HG03159 (cell line): ENCODE results near the gene KRT74.

Experiments used
- ATAC-seq: cut with Tn5 transposase; IDR thresholded peaks from one replicate; pipeline ENCODE4 v1.9.1; 2021; ENCODE audit warnings: mild to moderate bottlenecking, moderate library complexity; ENCODE audit not compliant: unreplicated experiment

The KRT74 gene

DNA sequence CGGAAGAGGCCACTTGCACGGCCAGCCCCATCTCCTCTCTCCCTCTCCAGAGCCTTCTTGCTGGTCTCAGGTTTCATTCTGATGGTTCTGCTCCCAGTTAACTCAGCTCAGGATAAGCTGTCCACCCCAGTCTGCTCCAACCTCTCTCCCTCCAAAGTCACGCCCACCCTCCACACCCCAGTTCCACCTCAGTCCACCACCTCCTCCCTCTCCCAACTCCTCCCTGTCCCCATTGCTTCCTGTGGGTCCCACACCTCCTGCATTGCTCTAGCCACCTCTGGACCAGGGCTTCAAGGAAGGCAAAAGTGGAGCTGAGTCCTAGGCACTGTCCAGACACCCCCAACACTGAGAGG, 33.8 kb downstream of the KRT74 start:
- no peak for ATAC-seq

DNA sequence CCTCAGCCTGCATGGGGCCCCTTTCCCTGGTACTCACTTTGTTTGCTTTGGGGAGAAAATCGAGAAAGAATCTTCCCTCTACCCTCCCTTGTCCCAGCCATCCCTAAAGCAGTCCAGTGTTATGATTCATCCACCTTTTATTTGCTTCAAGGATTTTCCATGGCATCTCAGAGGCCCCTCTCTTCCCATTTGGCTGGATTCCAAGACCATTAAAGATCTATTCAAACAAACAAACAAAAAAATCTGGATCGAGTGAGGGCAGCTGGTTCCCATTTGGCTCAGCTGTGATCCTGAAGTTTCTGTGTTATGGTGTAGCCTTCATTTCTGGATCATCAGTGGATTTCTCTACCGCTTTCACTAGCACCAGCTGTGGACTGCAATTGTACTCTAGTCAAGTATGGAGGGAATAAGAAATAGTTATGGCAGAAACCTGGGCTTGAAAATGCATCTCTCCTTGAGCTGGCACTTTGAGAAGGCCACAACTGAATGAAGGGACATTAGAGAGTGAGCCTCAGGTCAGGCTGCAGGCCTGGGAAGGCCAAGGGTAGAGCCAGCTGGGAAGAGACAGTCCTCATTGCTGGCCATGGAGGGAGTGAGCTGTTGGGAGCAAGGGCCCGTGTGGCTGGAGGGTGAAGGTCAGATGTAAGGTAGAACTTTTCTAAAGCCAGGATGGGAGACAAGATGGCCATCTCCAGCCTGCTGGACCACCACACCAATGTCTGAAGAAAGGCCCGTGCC, 34.4 kb downstream of the KRT74 start:
- ATAC-seq, result no peak

DNA sequence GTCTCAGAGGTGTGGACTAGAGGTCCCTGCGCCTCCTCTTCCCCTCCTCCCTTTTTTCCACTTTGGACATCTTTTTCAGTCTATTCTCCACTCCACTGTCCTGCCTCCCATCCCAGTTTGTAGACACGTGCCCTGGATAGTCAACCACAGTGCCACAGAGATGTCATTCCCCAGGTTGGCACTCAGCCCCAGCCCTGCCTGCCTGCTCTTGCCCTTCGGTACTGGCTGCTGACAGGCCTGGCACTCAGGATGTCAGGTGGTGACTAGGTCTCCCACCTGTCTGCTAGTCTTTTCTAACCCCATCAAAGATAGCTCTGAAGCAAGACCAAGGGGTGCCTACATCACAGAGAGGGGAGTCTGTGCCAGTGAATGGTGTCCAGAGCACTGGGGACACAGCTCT, 36.5 kb downstream of the KRT74 start:
- ATAC-seq, result no peak

DNA sequence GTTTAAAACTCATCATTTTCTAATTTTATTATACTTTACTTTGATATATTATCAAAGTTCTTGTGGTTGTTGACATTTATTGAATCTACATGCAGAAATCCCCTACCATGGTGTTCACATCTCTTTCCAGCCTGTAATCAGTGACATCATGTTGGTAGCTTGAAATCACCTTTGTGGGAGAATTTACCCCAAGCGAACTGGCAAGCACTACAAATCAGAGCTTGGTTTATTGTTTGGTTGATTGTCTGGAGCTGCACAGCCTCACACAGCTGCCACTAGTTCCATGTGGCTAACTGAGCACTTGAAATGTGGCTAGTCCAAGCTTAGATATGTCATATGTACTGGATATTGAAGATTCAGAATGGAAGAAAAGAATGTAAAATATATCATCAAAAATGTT, 38.1 kb downstream of the KRT74 start:
- ATAC-seq, result no peak

DNA sequence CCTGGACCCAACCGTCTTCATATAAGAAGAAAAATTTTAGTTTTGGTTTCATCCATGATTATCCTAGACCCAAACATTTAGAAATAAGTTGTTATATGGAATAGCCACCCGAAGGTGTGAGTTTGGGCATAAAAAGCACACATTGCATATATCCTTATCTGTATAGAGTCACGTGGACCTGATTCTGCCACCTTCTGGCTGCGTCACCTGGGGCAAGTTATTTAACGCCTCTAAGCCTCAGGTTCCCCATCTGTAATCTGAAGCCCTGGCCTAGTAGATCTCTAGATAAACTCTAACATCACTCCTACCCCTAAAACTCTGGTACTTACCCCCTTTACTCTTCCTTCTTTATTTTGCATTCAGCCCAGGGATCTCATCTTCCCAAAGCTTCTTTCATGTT, 39.2 kb downstream of the KRT74 start:
- ATAC-seq, result no peak

DNA sequence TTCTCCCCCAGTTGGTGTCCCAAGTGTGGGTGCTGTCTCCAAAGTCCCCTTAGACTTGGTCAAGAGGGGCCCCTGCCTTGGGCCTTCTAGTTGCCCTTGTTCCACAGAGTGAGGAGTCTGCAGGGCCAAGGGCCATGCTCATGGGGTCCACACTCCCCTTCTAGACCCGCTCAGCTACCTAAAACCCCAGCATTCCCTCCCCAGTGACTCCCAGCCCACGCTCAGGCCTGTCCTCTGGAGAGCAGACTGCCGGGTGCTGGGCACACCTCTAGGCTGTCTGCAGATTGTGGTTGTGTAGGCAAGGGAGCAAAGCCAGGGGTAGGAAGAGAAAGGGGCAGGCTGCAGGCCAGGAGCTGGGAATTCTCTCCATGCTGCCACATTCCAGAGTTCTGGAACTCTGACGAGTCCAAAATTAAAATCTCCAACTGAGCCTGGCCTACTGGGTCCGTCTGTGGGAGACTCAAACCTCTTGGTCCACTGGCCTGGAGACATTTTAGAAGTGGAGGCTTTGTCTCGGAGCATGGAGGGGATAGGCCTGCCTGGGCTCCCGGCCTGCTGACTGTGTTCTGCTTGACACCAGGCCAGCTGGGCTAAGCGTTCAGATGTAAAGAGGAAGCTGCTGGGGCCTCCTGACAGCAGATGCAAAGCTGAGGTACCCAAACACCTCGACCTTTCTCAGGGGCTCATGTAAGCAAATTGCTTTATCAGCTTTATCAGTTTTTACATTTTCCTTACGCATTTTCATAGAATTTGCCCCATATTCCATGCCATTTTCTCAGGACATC, 39.8 kb downstream of the KRT74 start:
- no peak for ATAC-seq

DNA sequence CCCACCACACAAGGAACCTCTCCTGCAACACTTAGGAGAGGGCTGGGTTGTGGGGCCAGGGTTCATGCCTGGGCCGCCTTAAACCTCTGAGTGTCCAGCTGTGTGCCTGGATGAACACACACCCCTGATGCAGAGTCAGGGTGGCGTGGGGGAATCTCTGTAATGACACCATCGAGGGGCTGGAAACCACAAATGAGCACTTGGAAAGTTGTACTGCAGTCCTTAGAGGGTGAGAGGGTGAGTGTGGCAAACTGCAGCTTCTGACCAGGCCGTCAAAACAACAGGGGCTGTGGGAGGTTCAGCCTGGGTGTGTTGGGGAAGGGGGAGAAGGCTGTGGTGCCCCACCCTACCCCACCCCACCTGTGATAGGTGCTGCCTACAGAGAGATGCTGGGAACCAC, 41.0 kb downstream of the KRT74 start:
- no peak for ATAC-seq

DNA sequence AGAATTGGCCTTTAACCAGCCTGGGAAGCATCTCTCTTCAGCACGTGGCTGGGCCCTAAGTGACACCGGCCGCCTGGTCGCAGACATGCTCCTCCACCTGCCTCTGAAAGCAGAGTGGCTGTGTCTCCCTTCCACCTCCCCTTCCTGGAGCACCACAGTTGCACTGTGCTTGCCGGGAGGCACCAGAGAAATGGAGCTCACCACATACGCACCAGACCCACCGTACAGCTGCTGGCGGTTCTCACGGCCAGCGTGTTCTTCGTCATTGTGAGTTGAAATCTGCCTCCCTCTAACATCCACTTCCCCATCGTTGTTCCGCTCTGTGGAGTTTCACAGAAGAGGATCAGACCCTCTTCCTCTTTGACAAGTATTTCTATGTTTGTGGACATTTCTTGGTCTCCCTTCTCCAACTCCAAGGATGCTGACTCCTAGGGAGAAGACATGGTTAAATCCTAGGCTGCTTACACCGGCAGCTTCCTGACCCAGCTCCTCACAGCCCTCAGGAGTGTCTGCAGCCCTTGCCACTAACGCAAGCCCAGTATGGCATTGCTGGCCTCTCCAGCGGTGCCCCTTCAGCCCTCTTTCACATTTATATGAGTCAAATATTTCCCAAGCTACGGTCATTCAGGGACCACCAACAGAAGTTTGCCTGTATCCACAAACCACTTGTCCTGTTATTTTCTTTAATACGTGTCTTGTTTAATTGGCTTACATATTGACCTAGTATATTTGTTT, 41.9 kb downstream of the KRT74 start:
- ATAC-seq, result no peak

DNA sequence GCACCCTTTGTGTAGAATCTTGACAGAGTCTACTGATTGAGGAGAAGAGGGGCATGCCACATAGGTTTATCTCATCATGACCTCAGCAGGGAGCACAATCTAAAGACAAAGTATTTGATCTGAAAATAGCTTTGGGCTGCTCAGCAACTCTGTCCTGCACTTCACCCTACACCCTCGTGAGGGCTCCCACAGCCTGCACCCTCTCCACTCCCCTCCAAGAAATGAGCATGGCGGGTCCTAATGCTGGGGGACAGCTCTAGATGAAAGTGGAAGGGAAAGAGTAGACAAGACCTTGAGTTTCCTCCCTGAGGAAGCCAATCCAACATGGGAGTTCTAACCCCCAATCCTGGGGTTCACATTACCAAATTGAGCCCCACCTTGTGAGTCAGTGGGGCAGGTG, 42.7 kb downstream of the KRT74 start:
- ATAC-seq, result no peak

DNA sequence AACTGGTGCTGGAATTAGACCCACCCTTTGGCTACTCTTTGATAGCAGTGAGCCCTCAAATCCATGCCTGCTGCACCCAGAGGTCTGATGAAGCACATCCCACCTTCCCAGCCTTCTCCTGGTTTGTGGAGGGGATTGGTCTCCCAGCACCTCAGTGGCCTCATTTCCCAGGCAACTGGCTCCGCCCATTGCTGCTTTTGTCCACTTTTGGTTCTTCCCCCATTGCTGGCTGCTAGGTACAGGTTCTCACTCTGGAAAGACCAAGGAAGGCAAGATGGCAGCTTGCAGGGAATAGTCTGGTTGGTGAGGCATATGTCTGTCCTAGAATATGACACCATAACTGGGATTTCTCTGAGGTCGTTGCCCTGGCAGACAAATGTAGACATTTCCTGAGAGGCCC, 43.3 kb downstream of the KRT74 start:
- no peak for ATAC-seq

DNA sequence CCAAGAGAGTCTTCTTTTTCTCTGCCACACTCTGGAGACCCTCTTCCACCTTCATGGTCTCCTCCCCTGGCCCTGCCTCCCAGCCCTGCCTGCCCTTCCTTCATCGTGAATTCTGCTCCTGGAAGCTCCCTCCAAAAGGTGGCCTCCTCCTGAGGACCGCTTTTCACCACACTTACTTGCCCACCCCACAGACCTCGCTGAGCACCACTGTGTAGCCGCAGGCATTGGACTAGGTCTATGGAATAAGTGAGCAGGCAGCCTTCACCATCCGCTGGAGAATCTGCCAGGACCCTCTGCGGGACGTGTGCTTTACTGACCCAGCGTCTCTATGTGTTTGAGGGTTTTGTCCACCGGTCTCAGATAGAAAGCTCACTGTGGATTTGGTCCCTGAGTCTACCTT, 43.8 kb downstream of the KRT74 start:
- no peak for ATAC-seq

DNA sequence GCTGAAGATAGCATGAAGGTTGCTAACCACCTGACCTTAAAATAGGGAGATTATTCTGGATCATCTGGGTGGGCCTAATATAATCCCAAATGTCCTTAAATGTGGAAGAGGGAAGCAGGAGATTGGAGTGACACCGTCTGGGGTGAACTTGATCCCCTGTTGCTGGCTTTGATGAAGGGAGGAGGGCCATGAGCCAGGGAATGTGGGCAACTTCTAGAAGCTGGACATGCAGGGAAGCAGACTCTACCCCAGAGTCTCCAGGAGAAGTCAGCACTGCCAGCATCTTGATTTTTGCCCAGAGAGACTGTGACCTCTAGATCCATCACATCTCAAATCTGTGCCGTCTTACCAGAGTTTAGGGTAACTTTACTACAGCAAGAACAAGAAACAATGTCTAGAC, 44.2 kb downstream of the KRT74 start:
- ATAC-seq, result no peak

DNA sequence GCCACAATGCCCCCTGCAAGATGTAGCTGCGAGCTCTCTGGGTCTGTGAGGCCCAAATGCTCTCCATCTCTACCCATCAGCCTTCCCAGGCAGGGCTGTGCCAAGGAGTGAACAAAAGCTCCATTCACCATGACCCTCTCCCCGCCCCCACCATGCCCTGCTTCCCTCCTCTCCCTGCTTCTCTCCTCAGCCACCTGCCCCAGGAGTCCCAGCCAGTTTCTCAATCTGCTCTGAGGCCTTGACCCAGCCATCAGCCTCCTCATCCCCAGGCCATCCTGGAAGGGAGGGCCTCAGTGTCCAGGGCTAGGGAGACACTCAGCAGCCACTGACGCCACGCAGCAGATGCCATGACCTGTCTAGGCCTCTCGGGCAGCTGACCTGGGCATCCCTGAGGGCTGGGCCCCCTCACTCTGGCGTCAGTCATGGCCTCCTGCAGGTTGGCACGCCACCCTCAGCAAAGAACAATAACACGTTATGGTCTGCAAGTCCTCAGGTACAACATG, 45.0 kb downstream of the KRT74 start:
- no peak for ATAC-seq

DNA sequence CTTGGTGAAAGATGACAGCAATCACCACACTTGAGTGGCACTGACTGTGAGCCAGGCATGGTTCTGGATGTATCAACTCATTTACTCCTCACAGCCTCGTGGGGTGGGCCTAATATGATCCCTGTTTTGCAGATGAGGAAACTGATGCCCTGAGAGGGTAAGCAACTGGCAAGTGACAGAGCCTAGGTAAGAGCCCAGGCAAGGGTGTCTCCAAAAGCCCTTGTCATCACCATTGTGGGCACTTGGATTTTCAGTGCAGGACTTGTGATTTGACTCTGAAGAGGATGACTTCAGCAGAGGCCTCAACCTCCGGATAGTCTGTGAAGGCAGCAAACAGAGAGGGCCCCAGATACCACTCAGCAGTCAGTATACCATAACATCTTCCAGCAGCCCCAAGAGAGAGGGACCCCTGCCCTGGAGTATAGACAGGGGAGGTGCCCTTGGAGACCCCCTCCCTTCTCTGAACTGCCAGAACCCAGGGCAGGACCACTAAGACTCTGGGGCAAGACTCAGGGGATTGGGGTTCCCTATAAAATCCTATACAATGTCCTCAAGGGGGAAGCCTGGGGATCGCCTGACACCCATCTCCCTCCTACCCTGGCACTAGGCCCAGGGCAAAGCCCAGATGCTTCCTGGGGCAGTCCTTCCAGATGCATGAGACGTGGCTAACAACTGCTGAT, 46.4 kb downstream of the KRT74 start:
- ATAC-seq, result no peak

DNA sequence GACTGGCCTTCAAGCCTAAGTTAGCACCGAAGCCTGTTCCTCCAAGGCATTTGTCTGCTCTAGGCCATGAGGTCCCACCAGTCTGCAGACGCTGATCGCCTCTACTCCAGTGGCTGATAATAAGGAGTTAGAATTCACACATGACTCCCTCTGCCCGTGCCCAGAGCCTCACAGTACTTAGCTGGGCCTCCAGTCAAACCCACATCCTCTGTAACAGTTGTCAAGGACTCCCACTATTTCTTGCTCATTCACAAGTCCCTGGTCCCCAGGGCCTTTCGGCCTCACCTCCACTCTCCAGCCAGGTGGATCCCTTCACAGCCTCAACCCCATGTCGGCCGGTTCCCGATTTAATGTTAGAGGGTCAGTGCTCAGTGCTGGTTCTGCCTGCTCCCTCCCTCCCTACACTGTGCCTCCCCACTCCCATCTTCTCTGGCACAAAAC, 47.1 kb downstream of the KRT74 start:
- no peak for ATAC-seq

DNA sequence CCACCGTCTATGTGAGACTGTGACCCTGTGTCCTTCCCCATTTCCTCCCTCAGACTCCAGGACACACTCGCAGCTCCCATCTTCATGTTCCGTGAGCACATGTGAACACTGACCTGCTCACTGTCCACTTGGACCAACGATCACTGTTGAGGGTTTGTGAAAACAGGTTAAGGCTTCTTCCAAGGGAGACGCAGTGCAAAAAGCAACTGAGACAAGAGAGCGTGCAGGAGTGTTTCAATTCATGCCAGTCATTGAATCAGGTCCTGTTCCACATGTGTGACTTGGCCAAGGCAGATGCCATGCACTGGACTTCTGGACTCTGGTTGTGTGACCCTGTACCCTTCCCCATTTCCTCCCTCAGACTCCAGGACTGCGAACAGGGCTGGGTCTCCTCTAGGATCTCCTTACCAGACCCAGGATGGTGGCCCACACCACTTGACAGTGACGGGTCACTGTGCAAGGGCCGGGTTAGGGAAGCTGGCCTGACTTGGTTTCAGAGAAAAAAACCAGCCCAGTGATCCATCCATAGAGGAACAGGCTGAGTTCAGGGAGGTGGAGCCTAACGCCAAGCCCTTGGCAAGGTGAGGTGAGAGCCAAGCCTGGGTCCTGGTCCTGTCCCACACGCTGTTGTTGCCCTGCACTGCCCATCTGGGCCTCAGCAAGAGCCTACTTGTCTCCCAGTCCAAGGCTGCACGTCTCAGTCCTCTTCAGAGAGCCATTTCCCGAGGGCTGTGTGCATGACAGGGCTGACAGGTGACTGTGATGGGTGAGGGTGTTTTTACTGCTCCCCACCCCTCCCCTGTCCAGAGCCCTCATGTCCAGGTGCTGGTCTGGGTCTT, 47.8 kb downstream of the KRT74 start:
- no peak for ATAC-seq

DNA sequence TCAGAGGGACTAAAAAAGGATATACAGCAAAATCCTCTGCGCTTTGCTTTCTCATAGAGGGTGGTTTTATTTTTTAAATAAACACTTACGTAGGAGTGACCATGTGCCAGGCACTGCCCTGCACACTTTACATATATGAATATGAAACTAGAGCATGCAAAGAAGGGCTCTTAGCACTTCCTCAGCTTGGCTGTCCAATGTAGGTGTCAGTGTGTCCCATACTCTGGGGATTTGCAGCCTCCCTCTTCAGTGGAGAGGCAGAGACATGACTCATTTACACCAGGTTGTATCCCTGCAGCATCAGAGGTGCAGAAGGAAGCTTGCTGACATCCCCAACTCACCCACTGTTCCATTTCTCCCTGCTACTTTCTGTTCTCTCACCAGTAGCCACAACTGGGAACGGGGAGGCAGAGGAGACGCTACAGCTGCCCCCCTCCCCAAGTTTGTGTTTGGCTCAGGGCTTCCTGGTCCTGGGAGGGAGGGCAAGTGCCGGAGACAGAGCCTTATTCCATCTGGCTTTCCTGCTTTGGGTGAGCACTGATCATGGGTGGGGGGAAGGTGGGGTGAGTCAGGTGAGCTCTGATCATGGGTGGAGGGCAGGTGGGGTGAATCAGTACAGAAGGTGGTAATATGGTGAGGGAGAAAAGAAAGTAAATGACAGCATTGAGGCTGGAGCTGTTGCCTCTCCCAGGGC, 48.6 kb downstream of the KRT74 start:
- ATAC-seq, result no peak

DNA sequence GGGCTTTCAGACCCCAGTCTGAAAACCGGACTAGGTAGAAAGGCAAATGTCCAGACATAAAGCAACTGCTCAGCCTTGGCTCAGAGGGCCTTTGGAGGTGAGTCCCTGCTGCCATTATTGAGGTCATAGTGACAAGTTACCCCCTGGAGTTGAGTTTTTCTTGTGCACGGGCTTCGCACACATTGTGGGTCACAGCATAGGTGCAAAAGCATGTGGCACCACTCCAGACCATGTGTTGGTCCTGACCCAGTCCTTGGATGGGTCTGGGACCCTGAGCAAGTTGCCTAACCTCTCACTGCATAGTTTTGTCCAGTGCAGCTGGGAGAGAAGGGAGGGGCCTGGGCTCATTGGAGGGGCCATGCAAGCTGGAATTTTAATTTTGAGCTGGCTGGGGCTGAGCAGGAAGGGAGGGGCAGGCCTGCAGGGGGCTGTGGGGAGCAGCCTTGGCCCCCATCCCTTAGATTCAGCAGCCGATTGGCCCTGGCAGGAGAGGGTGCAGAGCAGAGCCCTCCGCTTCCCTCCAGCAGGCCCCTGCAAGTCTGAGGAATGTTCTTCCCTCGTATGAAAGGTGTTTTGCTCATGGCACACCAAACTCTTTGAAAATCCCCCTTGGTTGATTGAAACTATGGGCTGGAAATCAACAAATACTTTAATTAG, 49.3 kb downstream of the KRT74 start:
- no peak for ATAC-seq

DNA sequence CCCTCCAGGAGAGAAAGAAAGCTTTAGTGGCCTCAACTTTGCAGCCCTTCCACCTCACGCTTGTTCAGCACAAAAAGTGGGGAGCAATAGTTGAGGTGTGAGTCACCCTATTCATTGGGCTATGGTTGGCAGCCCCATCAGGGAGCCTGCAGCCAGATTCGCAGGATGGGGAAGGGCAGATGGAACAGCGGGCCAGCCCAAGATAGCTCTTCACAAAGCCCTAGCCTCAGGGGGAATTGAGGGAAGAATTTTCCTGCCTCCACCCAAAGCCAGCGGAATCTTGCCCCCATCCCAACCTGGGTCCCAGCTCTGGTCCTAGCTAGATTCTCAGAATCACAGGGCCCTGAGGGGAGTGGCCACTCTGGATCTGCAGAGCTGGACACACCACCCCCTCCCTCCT, 49.8 kb downstream of the KRT74 start:
- ATAC-seq, result no peak
